K562 (cell line): ENCODE results near the gene CHCHD6. TPM values are rescaled to one million over a fixed set of nuclear protein-coding genes. Genes with fewer than 3 reads are reported as not detected.

Experiments
- CREBBP ChIP-seq: IDR thresholded peaks from one replicate; pipeline ENCODE4 v1.6.1; 2012; ENCODE audit warnings: low read depth, mild to moderate bottlenecking, control low read depth, inconsistent platforms, low read length
- GABPB1 ChIP-seq: sonication (generic); formaldehyde crosslinking; IDR thresholded peaks from 2 replicates; pipeline ENCODE4 v1.8.0; 2022; ENCODE audit warnings: mild to moderate bottlenecking, missing genetic modification reagents
- KDM1A ChIP-seq, 2 experiments: fragments of 450-650 bp; IDR thresholded peaks; 2 replicates each; pipeline ENCODE4 v1.6.1; 2016; ENCODE audit warnings: mild to moderate bottlenecking in 2 of 2
- SP2 ChIP-seq: IDR thresholded peaks from 2 replicates; pipeline ENCODE4 v1.6.1; 2011; ENCODE audit warnings: mild to moderate bottlenecking, low read depth, low read length, moderate library complexity; ENCODE audit not compliant: poor library complexity, severe bottlenecking; ENCODE audit errors: extremely low read depth
- TAF1 ChIP-seq: IDR thresholded peaks from 2 replicates; pipeline ENCODE4 v1.6.1; 2011; ENCODE audit warnings: mild to moderate bottlenecking, low read length, moderate library complexity; ENCODE audit not compliant: insufficient read depth, control insufficient read depth, severe bottlenecking; ENCODE audit errors: extremely low read depth
- ZNF778 ChIP-seq: fragments of 450-650 bp; formaldehyde crosslinking; IDR thresholded peaks from 2 replicates; pipeline ENCODE4 v1.4.0; 2020; ENCODE audit warnings: mild to moderate bottlenecking, moderate library complexity
- polyA plus RNA-seq, 8 experiments: library from polyadenylated mRNA; depleted of rRNA in 4 of 8; stranded (reverse) in 5 of 8; unstranded in 3 of 8; fragments of >200 nt; fragmentation: Nextera tagmentation in 2 of 8; fragmentation: Illumina TruSeq in 1 of 8; extraction: Ambion mirVana in 2 of 8; extraction: Trizol in 1 of 8; gene quantifications; 2 replicates each; pipeline versions ENCODE4 v1.2.1 to v1.2.3, GENCODE V29; 2011 to 2014; ENCODE audit warnings: inconsistent platforms in 1 of 8, missing spikeins in 1 of 8
- total RNA-seq, 7 experiments: library from RNA; depleted of rRNA in 6 of 7; stranded (reverse); fragments of >200 nt in 6 of 7; fragmentation: Illumina TruSeq in 2 of 7; extraction: Trizol in 2 of 7; gene quantifications; 2 replicates each; pipeline versions ENCODE4 v1.2.1 to v1.2.3, GENCODE V29; 2011 to 2021; ENCODE audit warnings: low replicate concordance in 1 of 7
- TF ChIP-seq, protein P1 (sequence below): fragments of 450-650 bp; IDR thresholded peaks from 2 replicates; pipeline ENCODE4 v1.6.1; 2016; ENCODE audit warnings: low read depth, mild to moderate bottlenecking, moderate library complexity
- TF ChIP-seq, protein P2 (sequence below): sonication (generic); formaldehyde crosslinking; IDR thresholded peaks from 2 replicates; pipeline ENCODE4 v1.9.0; 2022; ENCODE audit warnings: mild to moderate bottlenecking, missing genetic modification reagents
- TF ChIP-seq, protein P3 (sequence below): fragments of 450-650 bp; IDR thresholded peaks from 2 replicates; pipeline ENCODE4 v1.6.1; 2017; ENCODE audit warnings: antibody characterized with exemption, mild to moderate bottlenecking
- TF ChIP-seq, protein P4 (sequence below): fragments of 250-450 bp; sonication (Bioruptor Pico); IDR thresholded peaks from 2 replicates; pipeline ENCODE4 v1.4.0; 2020; ENCODE audit warnings: mild to moderate bottlenecking, moderate library complexity, borderline replicate concordance
- TF ChIP-seq, protein P5 (sequence below): IDR thresholded peaks from 2 replicates; pipeline ENCODE4 v1.6.1; 2012; ENCODE audit warnings: low read depth, low read length, improper control_type of control experiment, borderline replicate concordance
- TF ChIP-seq, protein P6 (sequence below): fragments of 450-650 bp; formaldehyde crosslinking; IDR thresholded peaks from 2 replicates; pipeline ENCODE4 v1.4.0; 2020; ENCODE audit warnings: mild to moderate bottlenecking, moderate library complexity
- TF ChIP-seq, protein P7 (sequence below), 2 experiments: fragments of 450-650 bp; IDR thresholded peaks; 2 replicates each; pipeline ENCODE4 v1.6.1; 2016

The CHCHD6 gene
- total and polyA plus RNA-seq, 9 of the 15 experiments (the other 6 are each of a cell fraction or from before 2014, with no cell fraction given), result 4.6 to 18.6 (median 10.9) TPM

DNA sequence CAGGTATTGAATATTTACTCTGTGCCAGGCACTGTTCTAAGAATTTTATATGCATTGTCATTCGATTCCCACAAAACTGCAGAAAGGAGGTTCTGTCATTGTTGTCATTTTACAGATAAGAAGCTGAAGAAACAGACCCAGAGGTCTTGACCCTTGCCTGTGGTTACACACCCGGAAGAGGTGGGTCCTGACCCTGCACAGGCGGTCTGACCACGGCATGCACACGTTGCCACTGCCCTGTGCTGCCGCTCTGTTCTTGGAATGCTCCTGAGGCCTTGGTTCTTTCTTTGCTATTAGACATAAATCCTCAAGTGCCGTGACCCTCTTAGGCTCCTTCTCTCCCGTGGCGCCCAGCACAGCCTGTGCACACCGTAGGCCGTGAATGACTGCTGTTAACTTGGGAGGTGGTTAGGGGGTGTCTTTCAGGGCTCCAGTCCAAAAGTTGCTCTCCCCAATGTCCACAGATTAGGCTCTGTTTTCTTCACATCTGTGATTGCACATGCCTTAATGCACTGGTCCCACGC lies 204.8 kb downstream of the CHCHD6 start (continued):
- TF ChIP-seq, protein P1, sequence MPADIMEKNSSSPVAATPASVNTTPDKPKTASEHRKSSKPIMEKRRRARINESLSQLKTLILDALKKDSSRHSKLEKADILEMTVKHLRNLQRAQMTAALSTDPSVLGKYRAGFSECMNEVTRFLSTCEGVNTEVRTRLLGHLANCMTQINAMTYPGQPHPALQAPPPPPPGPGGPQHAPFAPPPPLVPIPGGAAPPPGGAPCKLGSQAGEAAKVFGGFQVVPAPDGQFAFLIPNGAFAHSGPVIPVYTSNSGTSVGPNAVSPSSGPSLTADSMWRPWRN, result peak; percentile 88
- TF ChIP-seq KDM1A (IDR thresholded peaks at IDR 0.05) (peak; percentile 80 to 83), CREBBP (no peak), SP2 (no peak), ZNF778 (CRISPR knock-in tag) (no peak), GABPB1 (CRISPR knock-in tag) (no peak), TAF1 (peak; percentile 51)
- TF ChIP-seq, protein P2, sequence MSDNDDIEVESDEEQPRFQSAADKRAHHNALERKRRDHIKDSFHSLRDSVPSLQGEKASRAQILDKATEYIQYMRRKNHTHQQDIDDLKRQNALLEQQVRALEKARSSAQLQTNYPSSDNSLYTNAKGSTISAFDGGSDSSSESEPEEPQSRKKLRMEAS (CRISPR knock-in tag), result peak; percentile 83
- TF ChIP-seq, protein P3, sequence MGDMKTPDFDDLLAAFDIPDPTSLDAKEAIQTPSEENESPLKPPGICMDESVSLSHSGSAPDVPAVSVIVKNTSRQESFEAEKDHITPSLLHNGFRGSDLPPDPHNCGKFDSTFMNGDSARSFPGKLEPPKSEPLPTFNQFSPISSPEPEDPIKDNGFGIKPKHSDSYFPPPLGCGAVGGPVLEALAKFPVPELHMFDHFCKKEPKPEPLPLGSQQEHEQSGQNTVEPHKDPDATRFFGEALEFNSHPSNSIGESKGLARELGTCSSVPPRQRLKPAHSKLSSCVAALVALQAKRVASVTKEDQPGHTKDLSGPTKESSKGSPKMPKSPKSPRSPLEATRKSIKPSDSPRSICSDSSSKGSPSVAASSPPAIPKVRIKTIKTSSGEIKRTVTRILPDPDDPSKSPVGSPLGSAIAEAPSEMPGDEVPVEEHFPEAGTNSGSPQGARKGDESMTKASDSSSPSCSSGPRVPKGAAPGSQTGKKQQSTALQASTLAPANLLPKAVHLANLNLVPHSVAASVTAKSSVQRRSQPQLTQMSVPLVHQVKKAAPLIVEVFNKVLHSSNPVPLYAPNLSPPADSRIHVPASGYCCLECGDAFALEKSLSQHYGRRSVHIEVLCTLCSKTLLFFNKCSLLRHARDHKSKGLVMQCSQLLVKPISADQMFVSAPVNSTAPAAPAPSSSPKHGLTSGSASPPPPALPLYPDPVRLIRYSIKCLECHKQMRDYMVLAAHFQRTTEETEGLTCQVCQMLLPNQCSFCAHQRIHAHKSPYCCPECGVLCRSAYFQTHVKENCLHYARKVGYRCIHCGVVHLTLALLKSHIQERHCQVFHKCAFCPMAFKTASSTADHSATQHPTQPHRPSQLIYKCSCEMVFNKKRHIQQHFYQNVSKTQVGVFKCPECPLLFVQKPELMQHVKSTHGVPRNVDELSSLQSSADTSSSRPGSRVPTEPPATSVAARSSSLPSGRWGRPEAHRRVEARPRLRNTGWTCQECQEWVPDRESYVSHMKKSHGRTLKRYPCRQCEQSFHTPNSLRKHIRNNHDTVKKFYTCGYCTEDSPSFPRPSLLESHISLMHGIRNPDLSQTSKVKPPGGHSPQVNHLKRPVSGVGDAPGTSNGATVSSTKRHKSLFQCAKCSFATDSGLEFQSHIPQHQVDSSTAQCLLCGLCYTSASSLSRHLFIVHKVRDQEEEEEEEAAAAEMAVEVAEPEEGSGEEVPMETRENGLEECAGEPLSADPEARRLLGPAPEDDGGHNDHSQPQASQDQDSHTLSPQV, result peak; percentile 98
- TF ChIP-seq, protein P4, sequence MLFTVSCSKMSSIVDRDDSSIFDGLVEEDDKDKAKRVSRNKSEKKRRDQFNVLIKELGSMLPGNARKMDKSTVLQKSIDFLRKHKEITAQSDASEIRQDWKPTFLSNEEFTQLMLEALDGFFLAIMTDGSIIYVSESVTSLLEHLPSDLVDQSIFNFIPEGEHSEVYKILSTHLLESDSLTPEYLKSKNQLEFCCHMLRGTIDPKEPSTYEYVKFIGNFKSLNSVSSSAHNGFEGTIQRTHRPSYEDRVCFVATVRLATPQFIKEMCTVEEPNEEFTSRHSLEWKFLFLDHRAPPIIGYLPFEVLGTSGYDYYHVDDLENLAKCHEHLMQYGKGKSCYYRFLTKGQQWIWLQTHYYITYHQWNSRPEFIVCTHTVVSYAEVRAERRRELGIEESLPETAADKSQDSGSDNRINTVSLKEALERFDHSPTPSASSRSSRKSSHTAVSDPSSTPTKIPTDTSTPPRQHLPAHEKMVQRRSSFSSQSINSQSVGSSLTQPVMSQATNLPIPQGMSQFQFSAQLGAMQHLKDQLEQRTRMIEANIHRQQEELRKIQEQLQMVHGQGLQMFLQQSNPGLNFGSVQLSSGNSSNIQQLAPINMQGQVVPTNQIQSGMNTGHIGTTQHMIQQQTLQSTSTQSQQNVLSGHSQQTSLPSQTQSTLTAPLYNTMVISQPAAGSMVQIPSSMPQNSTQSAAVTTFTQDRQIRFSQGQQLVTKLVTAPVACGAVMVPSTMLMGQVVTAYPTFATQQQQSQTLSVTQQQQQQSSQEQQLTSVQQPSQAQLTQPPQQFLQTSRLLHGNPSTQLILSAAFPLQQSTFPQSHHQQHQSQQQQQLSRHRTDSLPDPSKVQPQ, result no peak
- TF ChIP-seq, protein P5, sequence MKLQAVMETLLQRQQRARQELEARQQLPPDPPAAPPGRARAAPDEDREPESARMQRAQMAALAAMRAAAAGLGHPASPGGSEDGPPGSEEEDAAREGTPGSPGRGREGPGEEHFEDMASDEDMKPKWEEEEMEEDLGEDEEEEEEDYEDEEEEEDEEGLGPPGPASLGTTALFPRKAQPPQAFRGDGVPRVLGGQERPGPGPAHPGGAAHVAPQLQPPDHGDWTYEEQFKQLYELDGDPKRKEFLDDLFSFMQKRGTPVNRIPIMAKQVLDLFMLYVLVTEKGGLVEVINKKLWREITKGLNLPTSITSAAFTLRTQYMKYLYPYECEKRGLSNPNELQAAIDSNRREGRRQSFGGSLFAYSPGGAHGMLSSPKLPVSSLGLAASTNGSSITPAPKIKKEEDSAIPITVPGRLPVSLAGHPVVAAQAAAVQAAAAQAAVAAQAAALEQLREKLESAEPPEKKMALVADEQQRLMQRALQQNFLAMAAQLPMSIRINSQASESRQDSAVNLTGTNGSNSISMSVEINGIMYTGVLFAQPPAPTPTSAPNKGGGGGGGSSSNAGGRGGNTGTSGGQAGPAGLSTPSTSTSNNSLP, result no peak; the same call in 1 of the 2 replicates
- TF ChIP-seq, protein P6, sequence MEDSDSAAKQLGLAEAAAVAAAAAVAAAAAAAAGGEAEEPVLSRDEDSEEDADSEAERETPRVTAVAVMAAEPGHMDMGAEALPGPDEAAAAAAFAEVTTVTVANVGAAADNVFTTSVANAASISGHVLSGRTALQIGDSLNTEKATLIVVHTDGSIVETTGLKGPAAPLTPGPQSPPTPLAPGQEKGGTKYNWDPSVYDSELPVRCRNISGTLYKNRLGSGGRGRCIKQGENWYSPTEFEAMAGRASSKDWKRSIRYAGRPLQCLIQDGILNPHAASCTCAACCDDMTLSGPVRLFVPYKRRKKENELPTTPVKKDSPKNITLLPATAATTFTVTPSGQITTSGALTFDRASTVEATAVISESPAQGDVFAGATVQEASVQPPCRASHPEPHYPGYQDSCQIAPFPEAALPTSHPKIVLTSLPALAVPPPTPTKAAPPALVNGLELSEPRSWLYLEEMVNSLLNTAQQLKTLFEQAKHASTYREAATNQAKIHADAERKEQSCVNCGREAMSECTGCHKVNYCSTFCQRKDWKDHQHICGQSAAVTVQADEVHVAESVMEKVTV (CRISPR knock-in tag), result no peak; the same call in 1 of the 2 replicates
- TF ChIP-seq, protein P7, sequence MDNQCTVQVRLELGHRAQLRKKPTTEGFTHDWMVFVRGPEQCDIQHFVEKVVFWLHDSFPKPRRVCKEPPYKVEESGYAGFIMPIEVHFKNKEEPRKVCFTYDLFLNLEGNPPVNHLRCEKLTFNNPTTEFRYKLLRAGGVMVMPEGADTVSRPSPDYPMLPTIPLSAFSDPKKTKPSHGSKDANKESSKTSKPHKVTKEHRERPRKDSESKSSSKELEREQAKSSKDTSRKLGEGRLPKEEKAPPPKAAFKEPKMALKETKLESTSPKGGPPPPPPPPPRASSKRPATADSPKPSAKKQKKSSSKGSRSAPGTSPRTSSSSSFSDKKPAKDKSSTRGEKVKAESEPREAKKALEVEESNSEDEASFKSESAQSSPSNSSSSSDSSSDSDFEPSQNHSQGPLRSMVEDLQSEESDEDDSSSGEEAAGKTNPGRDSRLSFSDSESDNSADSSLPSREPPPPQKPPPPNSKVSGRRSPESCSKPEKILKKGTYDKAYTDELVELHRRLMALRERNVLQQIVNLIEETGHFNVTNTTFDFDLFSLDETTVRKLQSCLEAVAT (IDR thresholded peaks at IDR 0.05), result peak in 1 of 2 experiments; percentile 83; a peak in 2 of 4 replicates
